Esophagus squamous epithelium (tissue), 4 donors: ENCODE results near the gene CDK5RAP2.

Source experiments
- POLR2A ChIP-seq, 4 donors: fragments of 450-650 bp; IDR thresholded peaks; one replicate each; pipeline ENCODE4 v1.6.1; 2017; ENCODE audit warnings: antibody characterized with exemption in 4 of 4, mild to moderate bottlenecking in 4 of 4, moderate library complexity in 3 of 4
- TF ChIP-seq, protein P1 (sequence below), 6 experiments: fragments of 450-650 bp in 4 of 6; fragments of 200-600 bp in 2 of 6; sonication (generic) in 2 of 6; IDR thresholded peaks; one replicate each; pipeline ENCODE4 v1.5.1; 2016 to 2019; ENCODE audit warnings: antibody characterized with exemption in 6 of 6, mild to moderate bottlenecking in 4 of 6, moderate library complexity in 4 of 6

DNA sequence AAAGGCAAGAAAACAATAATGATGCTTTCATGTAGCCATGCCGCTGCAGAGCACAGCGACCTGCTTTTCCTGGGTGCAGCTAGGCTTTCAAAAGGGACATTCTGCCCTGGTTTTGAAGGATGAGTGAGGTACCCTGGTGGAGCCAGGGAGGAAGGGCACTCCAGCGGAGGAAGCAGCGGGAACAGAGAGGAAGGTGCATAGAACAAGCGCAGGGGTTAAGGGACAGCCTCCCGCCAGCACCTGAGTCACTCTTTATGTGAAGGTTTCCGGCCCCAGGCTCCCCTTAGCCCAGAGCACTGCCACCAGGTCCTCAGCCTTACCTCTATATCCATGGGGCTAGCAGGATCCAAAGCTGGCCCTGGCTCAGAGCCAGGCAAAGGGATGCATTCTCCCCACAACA is 221.1 kb downstream of the CDK5RAP2 start:
- TF ChIP-seq, protein P1, sequence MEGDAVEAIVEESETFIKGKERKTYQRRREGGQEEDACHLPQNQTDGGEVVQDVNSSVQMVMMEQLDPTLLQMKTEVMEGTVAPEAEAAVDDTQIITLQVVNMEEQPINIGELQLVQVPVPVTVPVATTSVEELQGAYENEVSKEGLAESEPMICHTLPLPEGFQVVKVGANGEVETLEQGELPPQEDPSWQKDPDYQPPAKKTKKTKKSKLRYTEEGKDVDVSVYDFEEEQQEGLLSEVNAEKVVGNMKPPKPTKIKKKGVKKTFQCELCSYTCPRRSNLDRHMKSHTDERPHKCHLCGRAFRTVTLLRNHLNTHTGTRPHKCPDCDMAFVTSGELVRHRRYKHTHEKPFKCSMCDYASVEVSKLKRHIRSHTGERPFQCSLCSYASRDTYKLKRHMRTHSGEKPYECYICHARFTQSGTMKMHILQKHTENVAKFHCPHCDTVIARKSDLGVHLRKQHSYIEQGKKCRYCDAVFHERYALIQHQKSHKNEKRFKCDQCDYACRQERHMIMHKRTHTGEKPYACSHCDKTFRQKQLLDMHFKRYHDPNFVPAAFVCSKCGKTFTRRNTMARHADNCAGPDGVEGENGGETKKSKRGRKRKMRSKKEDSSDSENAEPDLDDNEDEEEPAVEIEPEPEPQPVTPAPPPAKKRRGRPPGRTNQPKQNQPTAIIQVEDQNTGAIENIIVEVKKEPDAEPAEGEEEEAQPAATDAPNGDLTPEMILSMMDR (IDR thresholded peaks at IDR 0.05): no peak
- no peak for TF ChIP-seq POLR2A (IDR thresholded peaks at IDR 0.05)
